SK-N-SH treated with all-trans-retinoic acid at 6 μM for 48 hours (cell line): ENCODE results near the gene DCC.

Source experiments
- ATAC-seq: fragments of 200-7000 bp; cut with Tn5 transposase; 3 replicates; pipeline ENCODE4 v1.9.1; 2020; ENCODE audit warnings: mild to moderate bottlenecking, moderate library complexity
- CREB5 ChIP-seq: fragments of 250-450 bp; sonication (Bioruptor Pico); IDR thresholded peaks from 2 replicates; pipeline ENCODE4 v1.5.1; 2020; ENCODE audit warnings: low read depth, mild to moderate bottlenecking, moderate library complexity
- CSRNP3 ChIP-seq: fragments of 250-450 bp; sonication (Bioruptor Pico); IDR thresholded peaks from 2 replicates; pipeline ENCODE4 v1.5.1; 2021; ENCODE audit warnings: mild to moderate bottlenecking, moderate library complexity
- ESRRG ChIP-seq: fragments of 250-450 bp; sonication (Bioruptor Pico); IDR thresholded peaks from 2 replicates; pipeline ENCODE4 v1.6.1; 2021; ENCODE audit warnings: mild to moderate bottlenecking
- GLIS3 ChIP-seq: fragments of 250-450 bp; sonication (Bioruptor Pico); IDR thresholded peaks from 2 replicates; pipeline ENCODE4 v1.5.0; 2020; ENCODE audit warnings: mild to moderate bottlenecking, moderate library complexity
- ISL1 ChIP-seq: fragments of 250-450 bp; sonication (Bioruptor Pico); IDR thresholded peaks from 2 replicates; pipeline ENCODE4 v2.1.2; 2022; ENCODE audit warnings: mild to moderate bottlenecking, moderate library complexity
- OSR1 ChIP-seq: fragments of 250-450 bp; sonication (Bioruptor Pico); IDR thresholded peaks from 2 replicates; pipeline ENCODE4 v1.8.0; 2022; ENCODE audit warnings: moderate library complexity, mild to moderate bottlenecking, inconsistent platforms
- PATZ1 ChIP-seq: fragments of 250-450 bp; sonication (Bioruptor Pico); IDR thresholded peaks from 2 replicates; pipeline ENCODE4 v1.8.0; 2020; ENCODE audit warnings: mild to moderate bottlenecking, moderate library complexity, borderline replicate concordance
- POU6F1 ChIP-seq: fragments of 250-450 bp; sonication (Bioruptor Pico); IDR thresholded peaks from 2 replicates; pipeline ENCODE4 v1.8.0; 2021; ENCODE audit warnings: low read depth, mild to moderate bottlenecking, moderate library complexity, borderline replicate concordance
- PPARA ChIP-seq: fragments of 250-450 bp; sonication (Bioruptor Pico); IDR thresholded peaks from 2 replicates; pipeline ENCODE4 v1.5.0; 2020; ENCODE audit warnings: mild to moderate bottlenecking, borderline replicate concordance
- RARB ChIP-seq: fragments of 250-450 bp; sonication (Bioruptor Pico); IDR thresholded peaks from 2 replicates; pipeline ENCODE4 v1.8.0; 2021; ENCODE audit warnings: mild to moderate bottlenecking, moderate library complexity
- TCF4 ChIP-seq: fragments of 250-450 bp; sonication (Bioruptor Pico); IDR thresholded peaks from 2 replicates; pipeline ENCODE4 v1.8.0; 2021; ENCODE audit warnings: mild to moderate bottlenecking, moderate library complexity, borderline replicate concordance
- TOX ChIP-seq: fragments of 250-450 bp; sonication (Bioruptor Pico); IDR thresholded peaks from 2 replicates; pipeline ENCODE4 v1.8.0; 2021; ENCODE audit warnings: mild to moderate bottlenecking, moderate library complexity, borderline replicate concordance
- TSHZ2 ChIP-seq: fragments of 250-450 bp; sonication (Bioruptor Pico); IDR thresholded peaks from 2 replicates; pipeline ENCODE4 v1.5.0; 2020; ENCODE audit warnings: mild to moderate bottlenecking, moderate library complexity
- ZFP3 ChIP-seq: fragments of 250-450 bp; sonication (Bioruptor Pico); IDR thresholded peaks from 2 replicates; pipeline ENCODE4 v1.5.0; 2020; ENCODE audit warnings: mild to moderate bottlenecking, moderate library complexity
- ZFP30 ChIP-seq: fragments of 450-650 bp; formaldehyde crosslinking; IDR thresholded peaks from 2 replicates; pipeline ENCODE4 v1.5.0; 2022; ENCODE audit warnings: mild to moderate bottlenecking, moderate library complexity
- ZNF565 ChIP-seq: fragments of 450-650 bp; formaldehyde crosslinking; conservative IDR thresholded peaks from 2 replicates; pipeline ENCODE4 v1.5.0; 2020; ENCODE audit warnings: low read depth, mild to moderate bottlenecking, moderate library complexity
- ZNF8 ChIP-seq: fragments of 450-650 bp; formaldehyde crosslinking; IDR thresholded peaks from 2 replicates; pipeline ENCODE4 v1.5.0; 2020; ENCODE audit warnings: mild to moderate bottlenecking, moderate library complexity

The DCC gene

GRCh38 chr18:52781113-52781512, 441.1 kb downstream of the DCC start:
- TF ChIP-seq PPARA (CRISPR knock-in tag) (no peak), ZNF8 (no peak), ESRRG (CRISPR knock-in tag) (no peak), OSR1 (CRISPR knock-in tag) (no peak), CREB5 (CRISPR knock-in tag) (no peak), ISL1 (CRISPR knock-in tag) (no peak), CSRNP3 (no peak), PATZ1 (CRISPR knock-in tag) (no peak), ZNF565 (CRISPR knock-in tag) (no peak)
- ATAC-seq = no peak

GRCh38 chr18:52791321-52791720, 451.3 kb downstream of the DCC start:
- no peak for TF ChIP-seq TOX (CRISPR knock-in tag)
- TF ChIP-seq ZFP3 (CRISPR knock-in tag) = no peak
- no peak for TF ChIP-seq POU6F1
- TF ChIP-seq OSR1 (CRISPR knock-in tag) = no peak
- TF ChIP-seq ZNF565 (CRISPR knock-in tag) = no peak
- TF ChIP-seq GLIS3 (CRISPR knock-in tag) = no peak
- TF ChIP-seq, all 23 proteins: peak for 0
- no peak for ATAC-seq

- no peak for TF ChIP-seq TSHZ2 (CRISPR knock-in tag)
- TF ChIP-seq GLIS3 (CRISPR knock-in tag) = no peak
- no peak for TF ChIP-seq ZFP30 (CRISPR knock-in tag)
- TF ChIP-seq CREB5 (CRISPR knock-in tag) = no peak
- TF ChIP-seq ZFP3 (CRISPR knock-in tag) = no peak
- TF ChIP-seq ZNF8 = no peak
- ATAC-seq = no peak
Observed at GRCh38 chr18:52812834-52813233, 472.8 kb downstream of the DCC start.

- TF ChIP-seq GLIS3 (CRISPR knock-in tag) = no peak
- no peak for TF ChIP-seq ZNF8
- TF ChIP-seq OSR1 (CRISPR knock-in tag) = no peak
- TF ChIP-seq POU6F1 = no peak
- no peak for TF ChIP-seq TSHZ2 (CRISPR knock-in tag)
- no peak for TF ChIP-seq TCF4 (CRISPR knock-in tag)
- TF ChIP-seq PPARA (CRISPR knock-in tag) = no peak
- no peak for TF ChIP-seq RARB (CRISPR knock-in tag)
- no peak for ATAC-seq
Observed at GRCh38 chr18:52813635-52814416, 473.8 kb downstream of the DCC start.
